GM12874 (cell line): ENCODE results near the gene C21orf91.

Experiments
- TF ChIP-seq, protein P1 (sequence below): IDR thresholded peaks from 2 replicates; pipeline ENCODE4 v1.5.1; 2011; ENCODE audit warnings: low read depth, mild to moderate bottlenecking, control low read depth, low read length, moderate library complexity; ENCODE audit not compliant: insufficient read depth

Gene C21orf91

DNA sequence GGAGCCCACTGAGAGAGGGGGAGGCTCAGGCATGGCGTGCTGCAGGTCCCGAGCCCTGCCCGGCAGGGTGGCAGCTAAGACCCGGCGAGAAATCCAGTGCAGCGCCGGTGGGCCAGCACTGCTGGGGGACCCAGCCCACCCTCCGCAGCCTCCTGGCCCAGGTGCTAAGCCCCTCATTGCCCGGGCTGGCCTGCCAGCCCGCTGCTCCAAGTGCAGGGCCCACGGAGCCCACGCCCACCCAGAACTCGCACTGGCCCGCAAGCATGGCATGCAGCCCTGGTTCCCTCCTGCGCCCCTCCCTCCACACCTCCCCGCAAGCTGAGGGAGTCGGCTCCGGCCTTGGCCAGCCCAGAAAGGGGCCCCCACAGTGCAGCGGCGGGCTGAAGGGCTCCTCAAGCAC lies 61.5 kb downstream of the C21orf91 start:
- TF ChIP-seq, protein P1, sequence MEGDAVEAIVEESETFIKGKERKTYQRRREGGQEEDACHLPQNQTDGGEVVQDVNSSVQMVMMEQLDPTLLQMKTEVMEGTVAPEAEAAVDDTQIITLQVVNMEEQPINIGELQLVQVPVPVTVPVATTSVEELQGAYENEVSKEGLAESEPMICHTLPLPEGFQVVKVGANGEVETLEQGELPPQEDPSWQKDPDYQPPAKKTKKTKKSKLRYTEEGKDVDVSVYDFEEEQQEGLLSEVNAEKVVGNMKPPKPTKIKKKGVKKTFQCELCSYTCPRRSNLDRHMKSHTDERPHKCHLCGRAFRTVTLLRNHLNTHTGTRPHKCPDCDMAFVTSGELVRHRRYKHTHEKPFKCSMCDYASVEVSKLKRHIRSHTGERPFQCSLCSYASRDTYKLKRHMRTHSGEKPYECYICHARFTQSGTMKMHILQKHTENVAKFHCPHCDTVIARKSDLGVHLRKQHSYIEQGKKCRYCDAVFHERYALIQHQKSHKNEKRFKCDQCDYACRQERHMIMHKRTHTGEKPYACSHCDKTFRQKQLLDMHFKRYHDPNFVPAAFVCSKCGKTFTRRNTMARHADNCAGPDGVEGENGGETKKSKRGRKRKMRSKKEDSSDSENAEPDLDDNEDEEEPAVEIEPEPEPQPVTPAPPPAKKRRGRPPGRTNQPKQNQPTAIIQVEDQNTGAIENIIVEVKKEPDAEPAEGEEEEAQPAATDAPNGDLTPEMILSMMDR = no peak

DNA sequence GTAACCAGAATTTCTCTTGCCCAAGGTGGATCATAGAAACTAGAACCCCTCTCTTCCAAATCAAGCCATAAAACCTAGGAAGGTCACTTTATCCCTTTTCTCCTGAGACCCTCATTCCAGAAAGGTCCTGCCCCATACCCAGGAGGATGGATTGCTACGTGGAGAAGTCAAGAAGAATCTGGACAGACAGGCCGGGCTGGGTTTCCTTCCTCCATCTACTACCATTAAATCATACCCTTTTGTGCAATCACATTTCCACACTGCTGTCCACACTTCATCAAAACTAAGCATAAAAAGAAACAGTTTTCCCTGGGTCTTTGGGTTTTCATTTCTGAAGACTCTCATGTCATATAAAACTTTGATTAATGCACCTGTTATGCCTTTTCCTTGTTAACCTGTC lies 65.4 kb downstream of the C21orf91 start:
- TF ChIP-seq, protein P1 = no peak

DNA sequence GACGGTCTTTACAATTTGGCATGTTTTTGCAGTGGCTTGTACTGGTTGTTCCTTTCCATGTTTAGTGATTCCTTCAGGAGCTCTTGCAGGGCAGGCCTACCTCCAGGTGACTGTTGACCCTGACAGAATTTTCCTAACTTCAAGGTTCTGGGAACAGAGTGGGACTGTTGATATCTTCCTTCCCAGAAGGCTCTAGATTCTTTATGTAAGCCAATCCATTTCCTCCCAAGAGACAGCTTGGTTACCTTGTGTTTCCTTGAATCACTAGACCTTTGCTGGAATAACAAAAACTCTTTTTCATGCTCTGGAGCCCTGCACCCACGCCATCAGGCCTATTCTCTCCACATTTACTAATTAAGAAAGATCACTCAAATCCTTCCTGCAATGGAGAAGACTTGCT lies 67.0 kb downstream of the C21orf91 start:
- TF ChIP-seq, protein P1 = no peak

DNA sequence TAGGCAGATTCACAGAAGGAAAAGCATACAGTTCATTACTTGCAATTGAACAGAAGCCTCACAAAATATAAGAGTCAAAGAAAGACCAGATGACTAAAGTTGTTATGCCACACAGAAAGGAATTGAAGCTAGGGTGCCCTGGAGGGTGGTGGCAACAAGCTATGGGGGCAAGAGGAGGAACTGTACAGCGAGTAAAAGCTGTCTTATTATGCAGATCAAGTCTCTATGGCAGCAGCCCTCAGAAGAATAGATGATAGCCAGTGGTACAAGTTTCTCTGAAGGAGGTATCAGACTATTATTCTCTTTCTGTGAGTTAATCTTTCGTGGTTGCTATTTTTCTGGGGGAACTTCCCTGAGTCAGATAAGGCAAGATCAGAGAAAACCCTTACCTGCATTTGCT lies 72.2 kb downstream of the C21orf91 start:
- TF ChIP-seq, protein P1 = no peak

DNA sequence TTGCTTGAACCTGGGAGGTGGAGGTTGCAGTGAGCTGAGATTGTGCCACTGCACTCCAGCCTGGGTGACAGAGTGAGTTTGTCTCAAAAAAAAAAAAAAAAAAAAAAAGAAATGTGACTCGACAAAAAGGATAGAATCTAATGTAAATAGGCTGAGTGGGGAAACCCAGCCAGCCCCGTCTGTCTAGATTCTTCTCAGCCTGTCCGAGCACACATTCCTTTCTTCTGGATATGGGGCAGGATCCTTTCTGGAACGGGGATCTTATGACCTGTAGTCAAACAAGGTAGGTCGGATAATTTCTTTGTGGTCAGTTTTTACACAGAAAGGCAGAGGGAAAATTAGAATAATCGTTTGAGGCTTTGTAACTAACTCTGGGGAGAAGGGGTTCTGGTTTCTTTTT lies 74.1 kb downstream of the C21orf91 start:
- TF ChIP-seq, protein P1 = no peak

DNA sequence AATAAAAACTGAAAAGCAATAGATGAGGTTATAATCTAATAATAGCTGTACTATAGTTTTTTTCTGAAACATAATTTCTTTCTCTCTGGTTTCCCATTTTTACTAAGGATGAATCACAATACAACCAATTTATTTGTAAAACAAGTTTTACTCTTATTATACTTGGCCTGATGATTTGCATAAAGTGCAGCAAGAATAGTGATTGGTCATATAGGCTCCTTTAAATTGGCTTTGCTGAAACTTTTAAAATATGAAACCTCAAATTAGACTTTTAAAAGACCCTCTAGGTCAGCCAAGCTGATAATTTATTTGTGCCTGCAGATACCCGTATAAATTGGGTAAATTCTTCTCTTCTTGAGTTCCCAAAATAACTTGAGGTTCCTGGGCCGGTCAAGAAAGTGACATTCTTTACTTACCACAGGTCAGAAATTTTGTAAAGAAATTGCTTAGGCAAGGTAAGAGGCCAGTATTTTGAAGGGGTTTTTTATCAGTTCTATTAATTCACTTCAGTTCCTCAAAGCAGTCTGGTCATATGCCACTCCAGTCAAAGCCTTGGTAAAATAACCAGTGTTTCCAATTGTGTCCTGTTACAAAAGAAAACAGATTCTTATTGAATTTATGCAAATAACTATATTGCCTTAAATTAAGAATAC lies 76.1 kb downstream of the C21orf91 start:
- TF ChIP-seq, protein P1 = no peak

DNA sequence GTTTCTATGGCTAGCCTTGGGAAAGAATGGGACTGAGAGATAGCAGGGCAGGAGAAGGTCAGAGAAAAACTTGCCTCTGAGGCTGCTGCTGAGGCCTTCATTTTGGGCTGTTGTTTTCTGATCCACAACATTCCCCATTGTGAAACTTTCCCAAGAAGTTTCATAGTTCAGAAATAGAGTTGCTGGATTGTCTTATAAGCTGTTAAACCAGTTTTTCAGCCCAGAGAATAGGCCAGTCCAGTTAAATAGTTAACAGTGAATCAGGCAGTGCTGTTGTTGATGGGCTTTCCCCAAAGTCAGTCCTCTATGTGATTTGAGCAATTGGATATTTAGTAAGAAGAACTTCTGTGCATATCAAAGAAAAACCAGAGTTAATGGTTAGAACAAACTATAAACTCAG lies 77.0 kb downstream of the C21orf91 start:
- TF ChIP-seq, protein P1 = no peak
